Nephron progenitor cell (in vitro differentiated cells): Measurements from ENCODE around the gene IQGAP3.
A peak's percentile ranks its signal among the peaks of the same experiment; 100 is the strongest.

Source experiments
- DNase-seq: peaks from one replicate; pipeline ENCODE4 v3.0.0; 2021
- H3K27ac Mint-ChIP-seq: 2 replicates; pipeline ENCODE4 v1.8.0; 2021; ENCODE audit warnings: mild to moderate bottlenecking, moderate library complexity, mixed read lengths
- H3K27me3 Mint-ChIP-seq: 2 replicates; pipeline ENCODE4 v1.8.0; 2021; ENCODE audit warnings: mild to moderate bottlenecking, low read depth, mixed read lengths; ENCODE audit not compliant: poor library complexity
- H3K36me3 Mint-ChIP-seq: 2 replicates; pipeline ENCODE4 v1.8.0; 2021; ENCODE audit warnings: low read depth, mixed read lengths
- H3K4me1 Mint-ChIP-seq: 2 replicates; pipeline ENCODE4 v1.8.0; 2021; ENCODE audit warnings: mixed read lengths
- H3K4me3 Mint-ChIP-seq: 2 replicates; pipeline ENCODE4 v1.8.0; 2021; ENCODE audit warnings: mild to moderate bottlenecking, moderate library complexity, mixed read lengths
- H3K9me3 Mint-ChIP-seq: 2 replicates; pipeline ENCODE4 v1.8.0; 2021; ENCODE audit warnings: mild to moderate bottlenecking, moderate library complexity, mixed read lengths
- CTCF ChIP-seq: fragments of 200-600 bp; sonication (generic); IDR thresholded peaks from 2 replicates; pipeline ENCODE4 v1.5.0; 2021; ENCODE audit warnings: antibody characterized with exemption

Gene IQGAP3

GRCh38 chr1:156503698-156504437 lies 68.5 kb downstream of the IQGAP3 start:
- Mint-ChIP-seq H3K4me3 (no peak overlapping the region), H3K9me3 (no peaks in the 10 kb centered on the region), H3K27ac (no peak overlapping the region), H3K4me1 (peaks cover 65% of the 10 kb centered on the region), H3K27me3 (no peaks in the 10 kb centered on the region), H3K36me3 (no peaks in the 10 kb centered on the region)
- no peak for TF ChIP-seq CTCF
- DNase-seq: no peak

GRCh38 chr1:156502894-156503697 lies 69.3 kb downstream of the IQGAP3 start:
- Mint-ChIP-seq H3K27ac (peak overlapping the region; percentile 20), H3K36me3 (no peaks in the 10 kb centered on the region), H3K4me3 (no peak overlapping the region), H3K4me1 (peaks cover 65% of the 10 kb centered on the region), H3K27me3 (no peaks in the 10 kb centered on the region), H3K9me3 (no peaks in the 10 kb centered on the region)
- TF ChIP-seq CTCF: no peak
- DNase-seq: no peak

GRCh38 chr1:156502391-156502893 lies 69.9 kb downstream of the IQGAP3 start:
- H3K27me3 Mint-ChIP-seq: no peaks in the 10 kb centered on the region
- no peak for TF ChIP-seq CTCF
- peak overlapping the region; percentile 76 for H3K4me3 Mint-ChIP-seq
- no peak for DNase-seq
- H3K36me3 Mint-ChIP-seq: no peaks in the 10 kb centered on the region
- H3K4me1 Mint-ChIP-seq: peaks cover 67% of the 10 kb centered on the region
- no peak overlapping the region for H3K27ac Mint-ChIP-seq
- no peaks in the 10 kb centered on the region for H3K9me3 Mint-ChIP-seq

- H3K27me3 Mint-ChIP-seq: no peaks in the 10 kb centered on the region
- peak; percentile 25 for TF ChIP-seq CTCF
Observed at GRCh38 chr1:156500793-156501506, 71.4 kb downstream of the IQGAP3 start.

GRCh38 chr1:156500543-156500792 lies 71.9 kb downstream of the IQGAP3 start, which contains the start of gene MEF2D:
Gene MEF2D, minus strand, starts transcription at chr1:156500775. Its CDS starts 17,483 bp downstream, at chr1:156483292.
- Mint-ChIP-seq H3K4me3 (peak within 1 kb of the TSS; percentile 90), H3K36me3 (no peaks in the 10 kb centered on the region), H3K27me3 (no peaks in the 10 kb centered on the region), H3K4me1 (peaks cover 80% of the 10 kb centered on the region), H3K9me3 (no peaks in the 10 kb centered on the region), H3K27ac (peak within 1 kb of the TSS; percentile 92)
- TF ChIP-seq CTCF: no peak
- DNase-seq: no peak

More at GRCh38 chr1:156500793-156501506, 71.4 kb downstream of the IQGAP3 start:
- Mint-ChIP-seq H3K27ac (peak overlapping the region; percentile 92), H3K4me3 (peak overlapping the region; percentile 90), H3K4me1 (peaks cover 80% of the 10 kb centered on the region), H3K36me3 (no peaks in the 10 kb centered on the region), H3K9me3 (no peaks in the 10 kb centered on the region)
- DNase-seq: peak; percentile 96
